SK-N-SH (cell line): ENCODE results near the gene FANCG. TPM values are rescaled to one million over a fixed set of nuclear protein-coding genes. Genes with fewer than 3 reads are reported as not detected.

Experiments used
- CTCF ChIA-PET: fragments of 300-600, 350-600 bp; formaldehyde crosslinking; extraction: SDS; loops from one replicate; lab custom pipeline; 2021; lab: Yijun Ruan, JAX
- POLR2A ChIA-PET: fragments of 350-600 bp; sonication (Branson Sonifier 250); formaldehyde crosslinking; extraction: SDS; loops from one replicate; lab custom pipeline; 2020; ENCODE audit warnings: antibody characterized with exemption, inconsistent platforms; lab: Yijun Ruan, JAX
- DNase-seq: peaks from one replicate; pipeline ENCODE4 v3.0.0; 2012
- H2AFZ ChIP-seq: fragments of 200-600 bp; sonication (generic); 2 replicates; pipeline ENCODE4 v1.8.1; 2016; ENCODE audit warnings: antibody characterized with exemption, mild to moderate bottlenecking, low read depth
- H3F3A ChIP-seq: fragments of 200-600 bp; sonication (generic); replicated peaks from 2 replicates; pipeline ENCODE3; 2016; ENCODE audit warnings: antibody characterized with exemption, mild to moderate bottlenecking; ENCODE audit not compliant: insufficient read depth
- H3K27ac ChIP-seq, 2 experiments: fragments of 200-500 bp in 1 of 2; fragments of 200-600 bp in 1 of 2; sonication (Bioruptor generic) in 1 of 2; sonication (generic), shearing (Covaris generic) in 1 of 2; 2 replicates each; pipeline versions ENCODE4 v1.5.1 to v1.6.1; 2014 to 2016; ENCODE audit warnings: low read depth in 2 of 2, inconsistent platforms in 1 of 2, low read length in 1 of 2, mild to moderate bottlenecking in 1 of 2, mixed read lengths in 1 of 2
- H3K27me3 ChIP-seq: fragments of 200-600 bp; sonication (generic), shearing (Covaris generic); 2 replicates; pipeline ENCODE4 v1.6.1; 2016; ENCODE audit warnings: mixed run types; ENCODE audit not compliant: insufficient read depth
- H3K36me3 ChIP-seq, 2 experiments: fragments of 200-500 bp in 1 of 2; fragments of 200-600 bp in 1 of 2; sonication (Bioruptor generic) in 1 of 2; sonication (generic) in 1 of 2; replicated peaks in 1 of 2; 2 replicates each; pipeline versions ENCODE3 to v1.5.1; 2014 to 2016; ENCODE audit warnings: low read length in 1 of 2, mild to moderate bottlenecking in 1 of 2; ENCODE audit not compliant: insufficient read depth in 2 of 2, control insufficient read depth in 1 of 2
- H3K4me1 ChIP-seq, 2 experiments: fragments of 200-500 bp in 1 of 2; fragments of 200-600 bp in 1 of 2; sonication (Bioruptor generic) in 1 of 2; sonication (generic), shearing (Covaris generic) in 1 of 2; 2 replicates each; pipeline versions ENCODE4 v1.5.1 to v1.6.1; 2014 to 2016; ENCODE audit warnings: low read depth in 1 of 2, low read length in 1 of 2, mixed run types in 1 of 2; ENCODE audit not compliant: insufficient read depth in 2 of 2, control insufficient read depth in 1 of 2
- H3K4me2 ChIP-seq: fragments of 200-600 bp; sonication (generic), shearing (Covaris generic); 2 replicates; pipeline ENCODE4 v1.6.1; 2017; ENCODE audit warnings: mixed run types
- H3K4me3 ChIP-seq, 2 experiments: fragments of 200-500 bp in 1 of 2; fragments of 200-600 bp in 1 of 2; sonication (Bioruptor generic) in 1 of 2; sonication (generic), shearing (Covaris generic) in 1 of 2; 2 replicates each; pipeline versions ENCODE4 v1.5.1 to v1.8.1; 2014 to 2016; ENCODE audit warnings: low read depth in 2 of 2, inconsistent platforms in 1 of 2, low read length in 1 of 2, mild to moderate bottlenecking in 1 of 2, mixed read lengths in 1 of 2, moderate library complexity in 1 of 2
- H3K79me2 ChIP-seq: fragments of 200-600 bp; sonication (generic); 2 replicates; pipeline ENCODE4 v1.8.1; 2017; ENCODE audit warnings: mild to moderate bottlenecking; ENCODE audit not compliant: insufficient read depth
- H3K9ac ChIP-seq: fragments of 200-600 bp; sonication (generic); 2 replicates; pipeline ENCODE4 v1.6.1; 2017; ENCODE audit warnings: mixed run types
- H3K9me2 ChIP-seq: fragments of 200-600 bp; sonication (generic); 2 replicates; pipeline ENCODE4 v1.6.1; 2017; ENCODE audit warnings: mixed run types
- H3K9me3 ChIP-seq: fragments of 200-600 bp; sonication (generic); 2 replicates; pipeline ENCODE4 v1.6.1; 2017; ENCODE audit warnings: mixed run types, mild to moderate bottlenecking, moderate library complexity
- H4K20me1 ChIP-seq: fragments of 200-600 bp; sonication (generic); 2 replicates; pipeline ENCODE4 v1.6.1; 2017; ENCODE audit warnings: mild to moderate bottlenecking, mixed run types; ENCODE audit not compliant: insufficient read depth
- CHD2 ChIP-seq: fragments of 150-350 bp; IDR thresholded peaks from 2 replicates; pipeline ENCODE4 v1.6.1; 2018; ENCODE audit warnings: low read length; ENCODE audit not compliant: partially characterized antibody
- EZH2phosphoT487 ChIP-seq: fragments of 200-600 bp; sonication (generic); IDR thresholded peaks from 2 replicates; pipeline ENCODE4 v1.6.1; 2017; ENCODE audit warnings: low read depth, mixed run types, mild to moderate bottlenecking, antibody characterized with exemption, moderate library complexity, borderline replicate concordance
- FOSL2 ChIP-seq: IDR thresholded peaks from 2 replicates; pipeline ENCODE4 v1.4.0; 2012; ENCODE audit warnings: low read depth, mild to moderate bottlenecking, moderate library complexity, borderline replicate concordance
- FOXJ3 ChIP-seq: sonication (generic); formaldehyde crosslinking; IDR thresholded peaks from 2 replicates; pipeline ENCODE4 v1.5.1; 2020; ENCODE audit warnings: mild to moderate bottlenecking, missing genetic modification reagents
- MAX ChIP-seq: IDR thresholded peaks from 2 replicates; pipeline ENCODE4 v1.4.0; 2012; ENCODE audit warnings: low read depth
- MXI1 ChIP-seq: IDR thresholded peaks from 2 replicates; pipeline ENCODE4 v1.6.1; 2012; ENCODE audit warnings: mild to moderate bottlenecking, low read depth, low read length, improper control_type of control experiment
- NFIC ChIP-seq: IDR thresholded peaks from 2 replicates; pipeline ENCODE4 v1.4.0; 2012; ENCODE audit warnings: borderline replicate concordance
- NRF1 ChIP-seq: IDR thresholded peaks from 2 replicates; pipeline ENCODE4 v1.6.1; 2012; ENCODE audit warnings: low read depth, mild to moderate bottlenecking, low read length
- POLR2AphosphoS5 ChIP-seq: IDR thresholded peaks from 2 replicates; pipeline ENCODE4 v1.6.1; 2012; ENCODE audit warnings: low read depth, low read length
- RXRA ChIP-seq: IDR thresholded peaks from 2 replicates; pipeline ENCODE4 v1.4.0; 2012; ENCODE audit warnings: low read depth, mild to moderate bottlenecking, borderline replicate concordance
- TAF1 ChIP-seq: IDR thresholded peaks from 2 replicates; pipeline ENCODE4 v1.6.1; 2012; ENCODE audit warnings: low read depth, mild to moderate bottlenecking, low read length, moderate library complexity, borderline replicate concordance
- TEAD4 ChIP-seq: IDR thresholded peaks from 2 replicates; pipeline ENCODE4 v1.4.0; 2012; ENCODE audit warnings: mild to moderate bottlenecking, borderline replicate concordance; ENCODE audit not compliant: insufficient read depth
- USF2 ChIP-seq: fragments of 150-350 bp; IDR thresholded peaks from 2 replicates; pipeline ENCODE4 v1.6.1; 2017; ENCODE audit warnings: antibody characterized with exemption, low read length, low read depth, borderline replicate concordance
- YY1 ChIP-seq: IDR thresholded peaks from 2 replicates; pipeline ENCODE4 v1.4.0; 2012; ENCODE audit warnings: low read depth, mild to moderate bottlenecking
- WGBS: methylation state at CpG from one replicate; pipeline ENCODE4 v1.1.6; 2017; ENCODE audit warnings: low lambda C conversion rate; 5-methylcytosine and 5-hydroxymethylcytosine counted together
- polyA plus RNA-seq, 3 experiments: library from polyadenylated mRNA; depleted of rRNA; stranded (reverse); fragments of >200 nt; gene quantifications; 2 replicates each; pipeline ENCODE4 v1.2.3, GENCODE V29; 2012
- TF ChIP-seq, protein P1 (sequence below): IDR thresholded peaks from 2 replicates; pipeline ENCODE4 v1.4.0; 2012; ENCODE audit warnings: low read depth, borderline replicate concordance

FANCG gene
- polyA plus RNA-seq, 1 of the 3 experiments (the other 2 are of a cell fraction): 25.6 TPM

GRCh38 chr9:35103660-35104191, 24.0 kb upstream of the FANCG start:
- peaks cover 3% of the 10 kb centered on the region; the same call in 1 of the 2 replicates for H4K20me1 ChIP-seq
- H3K9me2 ChIP-seq: no peaks in the 10 kb centered on the region
- DNase-seq: no peak
- H3K4me2 ChIP-seq: peak overlapping the region; percentile 93
- H3F3A ChIP-seq: peaks cover 21% of the 10 kb centered on the region
- CTCF ChIA-PET: interaction anchor here (0.6 to 3.8 kb wide), 12 partner anchors 8 to 500 kb away, joined by 3 to 25 read pairs (median 4); partner anchors contain the start of genes ATOSB and PIGO
- peak overlapping the region; percentile 87; the same call in 1 of the 2 replicates for H3K9ac ChIP-seq
- H3K36me3 ChIP-seq: peaks cover 39 to 68% of the 10 kb centered on the region in 2 experiments
- WGBS: 42% methylated on average over 5 of the region's 5 CpGs
- peaks cover 29% of the 10 kb centered on the region for H3K79me2 ChIP-seq
- peaks cover 15 to 25% of the 10 kb centered on the region in 2 experiments; a peak in 3 of 4 replicates for H3K4me1 ChIP-seq
- H3K9me3 ChIP-seq: no peaks in the 10 kb centered on the region
- TF ChIP-seq MAX: no peak
- TF ChIP-seq TEAD4: no peak
- no peak for TF ChIP-seq CHD2
- TF ChIP-seq FOSL2: no peak
- TF ChIP-seq YY1: no peak
- no peak for TF ChIP-seq RXRA
- TF ChIP-seq MXI1: no peak
- TF ChIP-seq POLR2AphosphoS5: no peak
- TF ChIP-seq EZH2phosphoT487: no peak
- TF ChIP-seq FOXJ3 (CRISPR knock-in tag): no peak
- TF ChIP-seq NFIC: no peak
- TF ChIP-seq NRF1: no peak
- TF ChIP-seq, protein P1, sequence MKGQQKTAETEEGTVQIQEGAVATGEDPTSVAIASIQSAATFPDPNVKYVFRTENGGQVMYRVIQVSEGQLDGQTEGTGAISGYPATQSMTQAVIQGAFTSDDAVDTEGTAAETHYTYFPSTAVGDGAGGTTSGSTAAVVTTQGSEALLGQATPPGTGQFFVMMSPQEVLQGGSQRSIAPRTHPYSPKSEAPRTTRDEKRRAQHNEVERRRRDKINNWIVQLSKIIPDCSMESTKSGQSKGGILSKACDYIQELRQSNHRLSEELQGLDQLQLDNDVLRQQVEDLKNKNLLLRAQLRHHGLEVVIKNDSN: no peak
- TF ChIP-seq TAF1: no peak
- TF ChIP-seq USF2: no peak
- no peaks in the 10 kb centered on the region for H3K27me3 ChIP-seq
- POLR2A ChIA-PET: interaction anchor here (1.3 to 4.0 kb wide), 4 partner anchors 8 to 32 kb away, joined by 11 to 35 read pairs (median 20); partner anchors contain the start of genes ATOSB, FANCG and VCP
- H3K4me3 ChIP-seq: peak overlapping the region in 1 of 2 experiments; percentile 84; a peak in 3 of 4 replicates
- peak overlapping the region; percentile 86 to 94 for H3K27ac ChIP-seq
- no peak overlapping the region; the same call in 1 of the 2 replicates for H2AFZ ChIP-seq
